Smooth muscle cell (in vitro differentiated cells): ENCODE results near the gene NUDT17. TPM values are rescaled to one million over a fixed set of nuclear protein-coding genes. Genes with fewer than 3 reads are reported as not detected.
"Not testable (repeated sequence)": the region's sequence is repeated elsewhere in the genome, so short reads cannot be mapped to it uniquely, and the experiment has no call there.

Experiments used
- DNase-seq: peaks from one replicate; lab custom pipeline; 2025; ENCODE audit not compliant: unreplicated experiment; lab: John Stamatoyannopoulos, UW
- H2AFZ ChIP-seq: fragments of 200-600 bp; sonication (generic); 2 replicates; pipeline ENCODE4 v1.6.0; 2016; ENCODE audit warnings: antibody characterized with exemption, low read depth, mild to moderate bottlenecking
- H3F3A ChIP-seq: fragments of 200-600 bp; sonication (generic); 2 replicates; pipeline ENCODE4 v1.6.0; 2017; ENCODE audit warnings: antibody characterized with exemption, low read depth
- H3K27ac ChIP-seq: fragments of 200-600 bp; sonication (generic); 2 replicates; pipeline ENCODE4 v1.5.1; 2016; ENCODE audit warnings: low read depth, mild to moderate bottlenecking
- H3K27me3 ChIP-seq: fragments of 200-600 bp; sonication (generic); 2 replicates; pipeline ENCODE4 v1.6.1; 2016; ENCODE audit warnings: low read depth, mild to moderate bottlenecking
- H3K36me3 ChIP-seq: fragments of 200-600 bp; sonication (generic); 2 replicates; pipeline ENCODE4 v1.5.1; 2016; ENCODE audit warnings: low read depth
- H3K4me1 ChIP-seq: fragments of 200-600 bp; sonication (generic); 2 replicates; pipeline ENCODE4 v1.5.1; 2016; ENCODE audit warnings: low read depth
- H3K4me2 ChIP-seq: fragments of 200-600 bp; sonication (generic); 2 replicates; pipeline ENCODE4 v1.6.0; 2016; ENCODE audit warnings: mild to moderate bottlenecking
- H3K4me3 ChIP-seq: fragments of 200-600 bp; sonication (generic); 2 replicates; pipeline ENCODE4 v1.5.1; 2016; ENCODE audit warnings: mild to moderate bottlenecking
- H3K79me2 ChIP-seq: fragments of 200-600 bp; sonication (generic); 2 replicates; pipeline ENCODE4 v1.6.0; 2016; ENCODE audit warnings: low read depth, mild to moderate bottlenecking
- H3K9ac ChIP-seq: fragments of 200-600 bp; sonication (generic); 2 replicates; pipeline ENCODE4 v1.6.0; 2016; ENCODE audit warnings: low read depth
- H3K9me3 ChIP-seq: fragments of 200-600 bp; sonication (generic); replicated peaks from 2 replicates; pipeline ENCODE4 v1.5.1; 2016; ENCODE audit warnings: low read depth
- H4K20me1 ChIP-seq: fragments of 200-600 bp; sonication (generic); 2 replicates; pipeline ENCODE4 v1.6.0; 2016; ENCODE audit warnings: low read depth
- CTCF ChIP-seq: fragments of 200-600 bp; sonication (generic); IDR thresholded peaks from 2 replicates; pipeline ENCODE4 v1.5.1; 2017; ENCODE audit warnings: borderline replicate concordance, mild to moderate bottlenecking, antibody characterized with exemption; ENCODE audit not compliant: insufficient read depth, poor library complexity, severe bottlenecking
- WGBS: methylation state at CpG from one replicate; pipeline ENCODE4 v1.1.7; 2016; ENCODE audit warnings: low lambda C conversion rate; 5-methylcytosine and 5-hydroxymethylcytosine counted together
- polyA plus RNA-seq: library from polyadenylated mRNA; unstranded; fragments of >200 nt; fragmentation: Nextera tagmentation; extraction: Ambion mirVana; gene quantifications from 2 replicates; pipeline ENCODE4 v1.2.1, GENCODE V29; 2016
- total RNA-seq: library from RNA; depleted of rRNA; stranded (reverse); fragments of >200 nt; gene quantifications from 2 replicates; pipeline ENCODE4 v1.2.3, GENCODE V29; 2014

NUDT17 gene
- total and polyA plus RNA-seq, 2 experiments from 2014 or later = 2.5 to 6.8 TPM

- H3K9ac ChIP-seq = no peak overlapping the region
- peaks cover 30% of the 10 kb centered on the region for H3K36me3 ChIP-seq
- H3K4me3 ChIP-seq = no peak overlapping the region
- TF ChIP-seq CTCF = no peak
- no peaks in the 10 kb centered on the region for H4K20me1 ChIP-seq
- no peak overlapping the region for H2AFZ ChIP-seq
- DNase-seq = no peak
- H3K79me2 ChIP-seq = peaks cover 19% of the 10 kb centered on the region
- no peaks in the 10 kb centered on the region for H3K9me3 ChIP-seq
- H3K27me3 ChIP-seq = no peaks in the 10 kb centered on the region
- no peak overlapping the region for H3K4me2 ChIP-seq
- H3F3A ChIP-seq = no peaks in the 10 kb centered on the region
- H3K27ac ChIP-seq = no peak overlapping the region
- peaks cover 10% of the 10 kb centered on the region for H3K4me1 ChIP-seq
These were observed 17.5 kb upstream of the NUDT17 start for GRCh38 chr1:145827966-145828365.

- TF ChIP-seq CTCF = no peak
- no peak overlapping the region for H2AFZ ChIP-seq
- peaks cover 10% of the 10 kb centered on the region for H3K4me1 ChIP-seq
- H3K27me3 ChIP-seq = no peaks in the 10 kb centered on the region
- no peaks in the 10 kb centered on the region for H4K20me1 ChIP-seq
- no peak overlapping the region for H3K27ac ChIP-seq
- H3K9me3 ChIP-seq = no peaks in the 10 kb centered on the region
- H3F3A ChIP-seq = no peaks in the 10 kb centered on the region
- no peak overlapping the region for H3K4me3 ChIP-seq
- no peak overlapping the region for H3K4me2 ChIP-seq
- H3K36me3 ChIP-seq = peaks cover 36% of the 10 kb centered on the region
- H3K79me2 ChIP-seq = peaks cover 19% of the 10 kb centered on the region
- DNase-seq = no peak
- no peak overlapping the region for H3K9ac ChIP-seq
These were observed 16.9 kb upstream of the NUDT17 start for GRCh38 chr1:145828367-145829026.

GRCh38 chr1:145830810-145831209 is 14.6 kb upstream of the NUDT17 start:
- 100% methylated on average over 2 of the region's 2 CpGs for WGBS
- H2AFZ ChIP-seq, DNase-seq: not testable (repeated sequence)

GRCh38 chr1:145837656-145838055 is 7.8 kb upstream of the NUDT17 start:
- no peaks in the 10 kb centered on the region for H3K9me3 ChIP-seq
- no peaks in the 10 kb centered on the region for H3K79me2 ChIP-seq
- H3K27ac ChIP-seq = no peak overlapping the region
- DNase-seq = no peak
- no peaks in the 10 kb centered on the region for H4K20me1 ChIP-seq
- WGBS = 94% methylated on average over 1 of the region's 1 CpG
- H2AFZ ChIP-seq = no peak overlapping the region
- no peak for TF ChIP-seq CTCF
- H3K9ac ChIP-seq = no peak overlapping the region
- no peak overlapping the region for H3K4me2 ChIP-seq
- H3K27me3 ChIP-seq = no peaks in the 10 kb centered on the region
- no peaks in the 10 kb centered on the region for H3K4me1 ChIP-seq
- peaks cover 47% of the 10 kb centered on the region for H3K36me3 ChIP-seq
- no peak overlapping the region for H3K4me3 ChIP-seq
- H3F3A ChIP-seq = peaks cover 1% of the 10 kb centered on the region

More at GRCh38 chr1:145830810-145831209, 14.6 kb upstream of the NUDT17 start:
- H3K9ac ChIP-seq, H3K4me1 ChIP-seq, H3K4me3 ChIP-seq, H3K27me3 ChIP-seq, H3K9me3 ChIP-seq, H4K20me1 ChIP-seq, H3K4me2 ChIP-seq, H3K27ac ChIP-seq, H3F3A ChIP-seq, H3K79me2 ChIP-seq: not testable (repeated sequence)
- H3K36me3 ChIP-seq = peaks cover 48% of the 10 kb centered on the region
